K562 (cell line): ENCODE measurements around the gene CEND1. TPM values are rescaled to one million over a fixed set of nuclear protein-coding genes. Genes with fewer than 3 reads are reported as not detected.

ENCODE experiments used
- ATF3 ChIP-seq, 2 experiments: fragments of 450-650 bp in 1 of 2; sonication (generic) in 1 of 2; formaldehyde crosslinking in 1 of 2; IDR thresholded peaks in 1 of 2; conservative IDR thresholded peaks in 1 of 2; 2 replicates each; pipeline versions ENCODE4 v1.6.1 to v1.8.1; 2016 to 2023; ENCODE audit warnings: mild to moderate bottlenecking in 2 of 2, moderate library complexity in 2 of 2, inconsistent platforms in 1 of 2, missing genetic modification reagents in 1 of 2
- BCOR ChIP-seq: fragments of 450-650 bp; IDR thresholded peaks from 2 replicates; pipeline ENCODE4 v1.6.1; 2016
- BRCA1 ChIP-seq, 2 experiments: fragments of 450-650 bp in 1 of 2; sonication (generic) in 1 of 2; formaldehyde crosslinking in 1 of 2; IDR thresholded peaks; 2 replicates each; pipeline versions ENCODE4 v1.5.0 to v1.6.1; 2017 to 2020; ENCODE audit warnings: mild to moderate bottlenecking in 1 of 2, missing genetic modification reagents in 1 of 2
- CTCFL ChIP-seq: IDR thresholded peaks from 2 replicates; pipeline ENCODE4 v1.6.1; 2011; ENCODE audit warnings: borderline replicate concordance, low read depth, mild to moderate bottlenecking, moderate library complexity, low read length; ENCODE audit not compliant: insufficient read depth, poor library complexity, severe bottlenecking
- E2F6 ChIP-seq, 2 experiments: IDR thresholded peaks; 2 replicates each; pipeline ENCODE4 v1.6.1; 2011; ENCODE audit warnings: borderline replicate concordance in 1 of 2, control low read depth in 1 of 2, low read depth in 1 of 2, low read length in 1 of 2, mild to moderate bottlenecking in 1 of 2, mixed read lengths in 1 of 2, moderate library complexity in 1 of 2; ENCODE audit not compliant: insufficient read depth in 1 of 2, insufficient read length in 1 of 2, poor library complexity in 1 of 2, severe bottlenecking in 1 of 2; ENCODE audit errors: extremely low read depth in 1 of 2
- ETV1 ChIP-seq: fragments of 450-650 bp; conservative IDR thresholded peaks from 2 replicates; pipeline ENCODE4 v1.6.1; 2016; ENCODE audit warnings: missing genetic modification characterization, control low read depth, low read depth, missing compliant biosample characterization
- KLF13 ChIP-seq: fragments of 450-650 bp; IDR thresholded peaks from 2 replicates; pipeline ENCODE4 v1.6.1; 2016; ENCODE audit warnings: missing genetic modification characterization, low read depth, mild to moderate bottlenecking, missing compliant biosample characterization, moderate library complexity, borderline replicate concordance
- RAD21 ChIP-seq, 2 experiments: fragments of 250-450 bp in 1 of 2; fragments of 450-650 bp in 1 of 2; sonication (Bioruptor Pico) in 1 of 2; formaldehyde crosslinking in 1 of 2; IDR thresholded peaks in 1 of 2; conservative IDR thresholded peaks in 1 of 2; 2 replicates each; pipeline versions ENCODE4 v1.4.0 to v1.8.0; 2020 to 2022; ENCODE audit warnings: mild to moderate bottlenecking in 2 of 2, moderate library complexity in 1 of 2
- RBM25 ChIP-seq: fragments of 200-400 bp; formaldehyde crosslinking; IDR thresholded peaks from 2 replicates; pipeline ENCODE4 v1.6.1; 2018; ENCODE audit warnings: low read length, low read depth, moderate library complexity; ENCODE audit not compliant: severe bottlenecking
- SIN3B ChIP-seq: fragments of 450-650 bp; IDR thresholded peaks from 2 replicates; pipeline ENCODE4 v1.6.1; 2017; ENCODE audit warnings: low read depth, mild to moderate bottlenecking, moderate library complexity
- SMAD4 ChIP-seq: fragments of 250-450 bp; sonication (Bioruptor Pico); conservative IDR thresholded peaks from 2 replicates; pipeline ENCODE4 v1.8.0; 2021; ENCODE audit warnings: inconsistent platforms, mild to moderate bottlenecking, moderate library complexity
- ZNF354B ChIP-seq: fragments of 250-450 bp; sonication (Bioruptor Pico); IDR thresholded peaks from 2 replicates; pipeline ENCODE4 v1.4.0; 2020
- ZNF584 ChIP-seq: fragments of 200-800 bp; sonication (Bioruptor generic); IDR thresholded peaks from 2 replicates; pipeline ENCODE4 v1.6.1; 2016; ENCODE audit warnings: low read depth, mild to moderate bottlenecking, missing genetic modification characterization, missing compliant biosample characterization
- polyA plus RNA-seq, 8 experiments: library from polyadenylated mRNA; depleted of rRNA in 4 of 8; stranded (reverse) in 5 of 8; unstranded in 3 of 8; fragments of >200 nt; fragmentation: Nextera tagmentation in 2 of 8; fragmentation: Illumina TruSeq in 1 of 8; extraction: Ambion mirVana in 2 of 8; extraction: Trizol in 1 of 8; gene quantifications; 2 replicates each; pipeline versions ENCODE4 v1.2.1 to v1.2.3, GENCODE V29; 2011 to 2014; ENCODE audit warnings: inconsistent platforms in 1 of 8, missing spikeins in 1 of 8
- total RNA-seq, 7 experiments: library from RNA; depleted of rRNA in 6 of 7; stranded (reverse); fragments of >200 nt in 6 of 7; fragmentation: Illumina TruSeq in 2 of 7; extraction: Trizol in 2 of 7; gene quantifications; 2 replicates each; pipeline versions ENCODE4 v1.2.1 to v1.2.3, GENCODE V29; 2011 to 2021; ENCODE audit warnings: low replicate concordance in 1 of 7
- TF ChIP-seq, protein P1 (sequence below), 3 experiments: IDR thresholded peaks in 2 of 3; conservative IDR thresholded peaks in 1 of 3; 2 replicates each; pipeline ENCODE4 v1.5.1; 2011 to 2012; ENCODE audit warnings: low read length in 3 of 3, mild to moderate bottlenecking in 3 of 3, control low read depth in 2 of 3, improper control_type of control experiment in 1 of 3, inconsistent platforms in 1 of 3, low read depth in 1 of 3, mixed read lengths in 1 of 3, moderate library complexity in 1 of 3; ENCODE audit not compliant: insufficient read depth in 2 of 3
- TF ChIP-seq, protein P2 (sequence below): fragments of 250-450 bp; sonication (Bioruptor Pico); IDR thresholded peaks from 2 replicates; pipeline ENCODE4 v1.8.0; 2022; ENCODE audit warnings: moderate library complexity, mild to moderate bottlenecking, inconsistent platforms

Gene CEND1
- total and polyA plus RNA-seq, 9 of the 15 experiments (the other 6 are each of a cell fraction or from before 2014, with no cell fraction given) = 0.13 to 0.18 (median 0.16) TPM; not detected in 6

GRCh38 chr11:808427-809286, 18.8 kb upstream of the CEND1 start (continued):
- TF ChIP-seq ZNF584 = peak; percentile 0; the same call in 1 of the 2 replicates
- TF ChIP-seq ZNF354B (CRISPR knock-in tag) = no peak
- TF ChIP-seq BRCA1 (IDR thresholded peaks at IDR 0.05) = no peak
- peak; percentile 74; the same call in 1 of the 2 replicates for TF ChIP-seq BRCA1 (CRISPR knock-in tag; IDR thresholded peaks at IDR 0.05)
- peak; percentile 76 for TF ChIP-seq CTCFL
- peak; percentile 50; the same call in 1 of the 2 replicates for TF ChIP-seq BCOR
- TF ChIP-seq KLF13 (tag) = peak; percentile 25; the same call in 1 of the 2 replicates
- TF ChIP-seq, protein P1, sequence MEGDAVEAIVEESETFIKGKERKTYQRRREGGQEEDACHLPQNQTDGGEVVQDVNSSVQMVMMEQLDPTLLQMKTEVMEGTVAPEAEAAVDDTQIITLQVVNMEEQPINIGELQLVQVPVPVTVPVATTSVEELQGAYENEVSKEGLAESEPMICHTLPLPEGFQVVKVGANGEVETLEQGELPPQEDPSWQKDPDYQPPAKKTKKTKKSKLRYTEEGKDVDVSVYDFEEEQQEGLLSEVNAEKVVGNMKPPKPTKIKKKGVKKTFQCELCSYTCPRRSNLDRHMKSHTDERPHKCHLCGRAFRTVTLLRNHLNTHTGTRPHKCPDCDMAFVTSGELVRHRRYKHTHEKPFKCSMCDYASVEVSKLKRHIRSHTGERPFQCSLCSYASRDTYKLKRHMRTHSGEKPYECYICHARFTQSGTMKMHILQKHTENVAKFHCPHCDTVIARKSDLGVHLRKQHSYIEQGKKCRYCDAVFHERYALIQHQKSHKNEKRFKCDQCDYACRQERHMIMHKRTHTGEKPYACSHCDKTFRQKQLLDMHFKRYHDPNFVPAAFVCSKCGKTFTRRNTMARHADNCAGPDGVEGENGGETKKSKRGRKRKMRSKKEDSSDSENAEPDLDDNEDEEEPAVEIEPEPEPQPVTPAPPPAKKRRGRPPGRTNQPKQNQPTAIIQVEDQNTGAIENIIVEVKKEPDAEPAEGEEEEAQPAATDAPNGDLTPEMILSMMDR (IDR thresholded peaks at IDR 0.05 in 2 of 3, conservative IDR thresholded peaks at IDR 0.05 in 1 of 3; ENCODE audit: insufficient read depth in 2 of 3, low read depth in 1 of 3, low read length in 3 of 3) = peak in 2 of 3 experiments; percentile 37 to 47; a peak in 4 of 6 replicates
- TF ChIP-seq SMAD4 (CRISPR knock-in tag) = 0 out of 2 replicates have a peak, but pooled peaks have one; percentile 50
- TF ChIP-seq E2F6 (IDR thresholded peaks at IDR 0.05; ENCODE audit: borderline replicate concordance in 1 of 2, extremely low read depth in 1 of 2, insufficient read depth in 1 of 2, insufficient read length in 1 of 2, low read depth in 1 of 2, low read length in 1 of 2, poor library complexity in 1 of 2, severe bottlenecking in 1 of 2) = peak in 1 of 2 experiments; percentile 5
- 0 out of 4 replicates have a peak, but pooled peaks of 1 of the 2 experiments have one; percentile 9 for TF ChIP-seq RAD21 (CRISPR knock-in tag; conservative IDR thresholded peaks at IDR 0.05 in 1 of 2, IDR thresholded peaks at IDR 0.05 in 1 of 2)
- TF ChIP-seq ATF3 (IDR thresholded peaks at IDR 0.05) = no peak
- TF ChIP-seq ATF3 (CRISPR knock-in tag; conservative IDR thresholded peaks at IDR 0.05) = peak; percentile 79
- TF ChIP-seq, protein P2, sequence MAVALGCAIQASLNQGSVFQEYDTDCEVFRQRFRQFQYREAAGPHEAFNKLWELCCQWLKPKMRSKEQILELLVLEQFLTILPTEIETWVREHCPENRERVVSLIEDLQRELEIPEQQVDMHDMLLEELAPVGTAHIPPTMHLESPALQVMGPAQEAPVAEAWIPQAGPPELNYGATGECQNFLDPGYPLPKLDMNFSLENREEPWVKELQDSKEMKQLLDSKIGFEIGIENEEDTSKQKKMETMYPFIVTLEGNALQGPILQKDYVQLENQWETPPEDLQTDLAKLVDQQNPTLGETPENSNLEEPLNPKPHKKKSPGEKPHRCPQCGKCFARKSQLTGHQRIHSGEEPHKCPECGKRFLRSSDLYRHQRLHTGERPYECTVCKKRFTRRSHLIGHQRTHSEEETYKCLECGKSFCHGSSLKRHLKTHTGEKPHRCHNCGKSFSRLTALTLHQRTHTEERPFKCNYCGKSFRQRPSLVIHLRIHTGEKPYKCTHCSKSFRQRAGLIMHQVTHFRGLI = no peak
- TF ChIP-seq RBM25 = peak; percentile 62
- TF ChIP-seq SIN3B = no peak
- TF ChIP-seq ETV1 (tag) = peak; percentile 30; the same call in 1 of the 2 replicates
